ENCODE measurements around the gene SYNM. TPM values are rescaled to one million over a fixed set of nuclear protein-coding genes. Genes with fewer than 3 reads are reported as not detected.

SYNM gene
- total RNA-seq, 2 donors from 2014 or later: 2.3 to 12.5 TPM

GRCh38 chr15:99170476-99171065 lies 65.7 kb downstream of the SYNM start:
- Histone ChIP-seq H3K27ac (ENCODE audit: low read depth, low read length) (no peak overlapping the region), H3K4me3 (ENCODE audit: low read length) (no peak overlapping the region), H3K4me1 (ENCODE audit: control insufficient read depth, insufficient read depth, low read length) (peaks cover 7% of the 10 kb centered on the region), H3K36me3 (ENCODE audit: control insufficient read depth, insufficient read depth, low read length) (peaks cover 7% of the 10 kb centered on the region), H3K9ac (ENCODE audit: extremely low read depth, low read length, poor library complexity, severe bottlenecking) (no peak overlapping the region), H3K9me3 (ENCODE audit: control insufficient read depth, low read length) (no peaks in the 10 kb centered on the region), H3K27me3 (ENCODE audit: control insufficient read depth, insufficient read depth, low read length, poor library complexity, severe bottlenecking) (no peaks in the 10 kb centered on the region)
- no peak for DNase-seq
- Mint-ChIP-seq H3K36me3 (ENCODE audit: low read depth) (peaks cover 20% of the 10 kb centered on the region), H3K9me3 (no peaks in the 10 kb centered on the region), H3K27ac (no peak overlapping the region), H3K4me1 (peaks cover 17% of the 10 kb centered on the region), H3K4me3 (no peak overlapping the region), H3K27me3 (ENCODE audit: insufficient read depth) (no peaks in the 10 kb centered on the region)
- peak; percentile 53 for TF ChIP-seq CTCF (conservative IDR thresholded peaks at IDR 0.05)
- WGBS, 2 experiments (ENCODE audit: insufficient coverage in 1 of 2, insufficient read length in 1 of 2): 77 to 84% methylated on average over 4 to 7 of the region's 7 CpGs

GRCh38 chr15:99172171-99172570 lies 67.3 kb downstream of the SYNM start:
- Mint-ChIP-seq H3K27me3 (ENCODE audit: insufficient read depth) (no peaks in the 10 kb centered on the region), H3K4me1 (peaks cover 28% of the 10 kb centered on the region), H3K27ac (no peak overlapping the region), H3K4me3 (no peak overlapping the region), H3K9me3 (no peaks in the 10 kb centered on the region), H3K36me3 (ENCODE audit: low read depth) (peaks cover 17% of the 10 kb centered on the region)
- H3K36me3 ChIP-seq (ENCODE audit: control insufficient read depth, insufficient read depth, low read length): peaks cover 7% of the 10 kb centered on the region
- no peak overlapping the region for H3K9ac ChIP-seq (ENCODE audit: extremely low read depth, low read length, poor library complexity, severe bottlenecking)
- no peak for DNase-seq
- H3K4me1 ChIP-seq (ENCODE audit: control insufficient read depth, insufficient read depth, low read length): peaks cover 12% of the 10 kb centered on the region
- no peaks in the 10 kb centered on the region for H3K27me3 ChIP-seq (ENCODE audit: control insufficient read depth, insufficient read depth, low read length, poor library complexity, severe bottlenecking)
- no peak for TF ChIP-seq CTCF (conservative IDR thresholded peaks at IDR 0.05)
- 99 to 100% methylated on average over 4 of the region's 4 CpGs for WGBS, 2 experiments (ENCODE audit: insufficient coverage in 1 of 2, insufficient read length in 1 of 2)
- no peak overlapping the region for H3K4me3 ChIP-seq (ENCODE audit: low read length)
- H3K27ac ChIP-seq (ENCODE audit: low read depth, low read length): no peak overlapping the region
- H3K9me3 ChIP-seq (ENCODE audit: control insufficient read depth, low read length): no peaks in the 10 kb centered on the region

- H3K4me1 Mint-ChIP-seq: peaks cover 30% of the 10 kb centered on the region
- H3K9ac ChIP-seq (ENCODE audit: extremely low read depth, low read length, poor library complexity, severe bottlenecking): no peak overlapping the region
- no peak for DNase-seq
- H3K9me3 Mint-ChIP-seq: no peaks in the 10 kb centered on the region
- peaks cover 7% of the 10 kb centered on the region for H3K36me3 ChIP-seq (ENCODE audit: control insufficient read depth, insufficient read depth, low read length)
- WGBS, 2 experiments (ENCODE audit: insufficient coverage in 1 of 2, insufficient read length in 1 of 2): 80 to 96% methylated on average over 1 to 3 of the region's 3 CpGs
- H3K27me3 Mint-ChIP-seq (ENCODE audit: insufficient read depth): no peaks in the 10 kb centered on the region
- no peaks in the 10 kb centered on the region for H3K27me3 ChIP-seq (ENCODE audit: control insufficient read depth, insufficient read depth, low read length, poor library complexity, severe bottlenecking)
- TF ChIP-seq CTCF (conservative IDR thresholded peaks at IDR 0.05): no peak
- H3K27ac Mint-ChIP-seq: no peak overlapping the region
- H3K4me3 Mint-ChIP-seq: no peak overlapping the region
- no peaks in the 10 kb centered on the region for H3K9me3 ChIP-seq (ENCODE audit: control insufficient read depth, low read length)
- H3K27ac ChIP-seq (ENCODE audit: low read depth, low read length): no peak overlapping the region
- H3K4me1 ChIP-seq (ENCODE audit: control insufficient read depth, insufficient read depth, low read length): peaks cover 15% of the 10 kb centered on the region
- H3K36me3 Mint-ChIP-seq (ENCODE audit: low read depth): peaks cover 17% of the 10 kb centered on the region
- H3K4me3 ChIP-seq (ENCODE audit: low read length): no peak overlapping the region
Measured at GRCh38 chr15:99172989-99173388, 68.1 kb downstream of the SYNM start.

Measured in endodermal cell (in vitro differentiated cells).